NCI-H1092 (cell line): Measurements from ENCODE around the gene TXK.

Experiments used
- DNase-seq: peaks from one replicate; lab custom pipeline; 2025; lab: John Stamatoyannopoulos, UW

TXK gene

DNA sequence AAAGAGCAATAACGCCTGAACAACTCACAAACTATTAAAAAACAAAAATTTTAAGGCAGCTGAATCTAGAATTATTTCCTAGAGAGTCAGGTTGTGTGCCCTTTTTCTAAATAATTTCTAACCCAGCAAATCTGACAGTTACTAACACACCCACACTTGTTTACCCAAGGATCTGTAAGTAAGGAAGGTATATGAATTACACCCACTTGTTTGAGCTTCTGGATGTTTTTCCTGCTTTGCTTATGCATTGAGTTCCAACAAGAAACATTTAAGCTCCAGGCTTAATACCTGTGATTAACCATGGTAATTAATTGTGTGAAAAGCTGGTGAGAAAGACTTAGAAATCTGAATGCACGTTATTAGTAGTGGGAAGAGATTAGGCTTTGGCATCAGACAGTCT is 115.9 kb downstream of the TXK start:
- DNase-seq: no peak

DNA sequence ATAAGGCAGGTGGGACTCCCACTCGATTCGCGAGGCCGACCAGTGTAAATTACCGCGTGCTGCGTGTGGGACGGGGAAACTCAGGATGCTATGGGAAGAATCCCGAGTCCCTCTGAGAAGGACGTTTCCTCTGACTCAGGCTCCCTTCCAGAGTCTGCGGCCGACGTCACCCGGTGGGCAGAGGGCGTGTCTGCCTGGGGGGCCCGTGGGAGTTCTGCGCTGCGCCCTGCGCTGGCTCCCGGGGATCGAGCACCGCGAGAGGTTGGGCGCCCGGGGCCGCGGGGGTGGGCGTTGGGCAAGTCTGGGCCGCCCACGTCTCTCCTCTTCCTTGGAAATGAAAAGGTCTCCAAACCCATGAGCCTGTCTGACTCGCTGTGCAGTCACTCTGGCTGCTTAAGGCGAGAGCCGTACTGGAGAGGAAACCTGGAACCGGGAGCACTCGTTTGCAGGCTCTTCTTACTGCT is 116.9 kb downstream of the TXK start:
- DNase-seq: no peak
